HG02938 (cell line): ENCODE data around the gene PHYH.
"Not testable (repeated sequence)": the region's sequence is repeated elsewhere in the genome, so short reads cannot be mapped to it uniquely, and the experiment has no call there.

ENCODE experiments used
- ATAC-seq: cut with Tn5 transposase; IDR thresholded peaks from one replicate; pipeline ENCODE4 v1.9.1; 2021; ENCODE audit warnings: mild to moderate bottlenecking, moderate library complexity; ENCODE audit not compliant: unreplicated experiment

The PHYH gene

DNA sequence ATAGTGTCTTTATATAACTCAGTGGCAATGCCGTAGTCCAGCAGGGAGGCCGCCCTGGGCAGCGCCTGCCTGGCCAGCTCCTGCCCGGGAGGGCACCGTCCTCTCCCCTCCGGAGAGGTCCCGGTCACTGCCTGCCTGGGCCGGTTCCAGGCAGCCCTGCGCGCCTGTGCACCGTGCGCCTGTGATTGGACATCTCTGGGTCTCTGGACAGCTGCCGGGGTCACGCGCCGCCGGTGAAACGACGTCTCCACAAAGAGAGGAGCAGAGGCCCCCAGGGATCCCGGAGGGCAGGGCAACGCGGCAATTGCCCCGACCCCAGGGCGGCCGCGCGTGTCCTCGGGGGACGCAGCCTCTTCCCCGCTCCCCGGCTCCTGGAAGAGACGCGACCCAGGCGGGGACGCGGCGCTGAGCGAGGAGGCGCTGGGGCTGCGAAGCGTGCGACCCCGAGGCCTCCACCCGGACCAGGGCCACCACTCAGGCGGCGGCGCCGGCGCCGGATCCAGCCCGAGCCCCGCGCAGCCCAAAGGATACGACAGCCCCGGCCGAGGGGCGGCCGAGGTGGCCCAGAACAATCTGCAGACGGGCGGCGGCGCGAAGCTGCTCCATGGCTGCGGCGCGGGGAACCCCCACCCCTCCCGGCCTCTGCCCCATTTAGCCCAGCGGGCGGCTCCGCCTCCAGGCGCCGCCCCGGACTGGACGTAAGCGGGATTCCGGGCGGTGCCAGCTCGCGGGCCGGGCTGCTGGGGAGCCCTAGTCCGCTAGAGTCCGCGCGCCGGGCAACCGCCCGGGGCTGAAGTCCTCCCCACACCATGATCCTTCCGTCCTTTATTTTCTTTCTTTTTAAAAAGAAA is at the start of gene PHYH:
Gene PHYH, minus strand, starts transcription at position 628 of the 851 bp plus-strand sequence. Its CDS starts 22 bp downstream, at position 606.
- ATAC-seq = peak; percentile 52

DNA sequence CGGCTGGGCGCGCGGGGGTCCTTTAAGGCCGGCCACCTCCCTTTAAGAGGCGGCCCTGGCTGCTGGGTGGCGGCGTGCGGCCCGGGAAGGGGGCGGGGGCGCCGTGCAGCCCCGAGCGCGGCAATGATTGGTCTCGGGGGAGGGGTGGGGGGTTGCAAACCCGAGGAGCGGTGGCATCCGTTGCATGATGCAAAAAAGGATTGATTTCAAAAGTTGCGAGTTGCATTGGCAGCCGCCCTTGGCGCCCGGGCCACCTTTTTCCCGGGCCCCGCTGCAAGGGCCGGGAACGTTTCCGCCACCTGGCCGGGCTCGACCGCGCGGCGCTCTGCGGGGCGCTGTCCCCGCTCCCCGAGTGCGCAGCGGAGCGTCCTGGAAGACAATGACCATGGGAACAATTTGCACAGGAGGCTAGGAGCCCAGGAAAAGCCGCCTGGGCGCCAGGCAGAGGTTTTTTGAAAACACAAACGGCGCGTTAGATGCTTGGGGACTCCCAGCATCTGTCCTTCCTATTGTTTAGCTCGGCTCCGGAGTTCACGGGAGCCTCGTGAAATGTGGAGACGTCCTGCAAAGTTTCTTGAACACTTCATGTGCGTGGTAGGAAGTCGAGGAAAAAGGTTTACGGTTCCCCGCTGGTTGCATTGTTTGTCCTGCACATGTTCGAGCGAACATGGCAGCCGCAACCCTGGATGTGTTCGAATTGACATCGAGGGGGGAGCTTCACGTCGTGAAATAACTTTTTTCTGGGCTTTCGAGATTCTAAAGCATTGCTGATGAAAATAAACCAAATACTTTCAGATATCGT is 48.6 kb upstream of the PHYH start, which contains the start of gene SEPHS1:
Gene SEPHS1, minus strand, starts transcription at position 78 of the 802 bp plus-strand sequence. CDS start 3,343 bp downstream, outside the sequence.
- peak; percentile 66 for ATAC-seq

DNA sequence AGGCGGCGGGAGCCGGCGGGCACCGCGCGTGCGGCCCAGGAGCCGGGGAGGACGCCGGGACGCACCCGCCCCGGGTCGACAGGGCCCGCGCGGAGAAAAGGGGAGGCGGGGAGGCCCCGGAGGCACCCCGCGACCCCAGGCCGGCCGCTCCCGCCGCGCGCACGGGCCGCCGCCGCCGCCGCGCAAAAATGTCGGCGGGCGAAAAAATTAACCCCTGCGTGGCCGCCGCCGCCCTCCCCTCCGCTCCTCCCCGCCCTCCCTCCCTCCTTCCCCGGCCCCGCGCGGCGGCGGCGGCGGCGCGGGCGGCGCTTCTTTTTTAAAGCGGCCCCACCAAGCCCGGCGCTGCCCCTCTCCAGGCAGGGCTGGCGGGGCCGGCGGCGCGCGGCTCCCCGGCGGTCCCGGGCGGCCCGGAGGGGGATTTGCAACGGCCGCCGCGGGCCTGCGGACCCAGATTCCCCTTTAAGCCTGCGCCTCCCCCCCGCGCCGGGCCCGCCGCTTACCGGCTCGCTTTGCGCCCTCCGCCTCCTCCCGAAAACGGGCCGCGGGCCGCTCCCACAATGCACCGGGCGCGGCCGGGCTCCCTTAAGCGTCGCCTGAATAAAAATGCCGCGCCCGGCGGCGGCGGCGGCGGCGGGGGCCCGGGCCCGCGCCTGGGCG is 47.8 kb upstream of the PHYH start:
- peak; percentile 61 for ATAC-seq

GRCh38 chr10:13347043-13347499 is 47.2 kb upstream of the PHYH start:
- peak; percentile 12 for ATAC-seq

DNA sequence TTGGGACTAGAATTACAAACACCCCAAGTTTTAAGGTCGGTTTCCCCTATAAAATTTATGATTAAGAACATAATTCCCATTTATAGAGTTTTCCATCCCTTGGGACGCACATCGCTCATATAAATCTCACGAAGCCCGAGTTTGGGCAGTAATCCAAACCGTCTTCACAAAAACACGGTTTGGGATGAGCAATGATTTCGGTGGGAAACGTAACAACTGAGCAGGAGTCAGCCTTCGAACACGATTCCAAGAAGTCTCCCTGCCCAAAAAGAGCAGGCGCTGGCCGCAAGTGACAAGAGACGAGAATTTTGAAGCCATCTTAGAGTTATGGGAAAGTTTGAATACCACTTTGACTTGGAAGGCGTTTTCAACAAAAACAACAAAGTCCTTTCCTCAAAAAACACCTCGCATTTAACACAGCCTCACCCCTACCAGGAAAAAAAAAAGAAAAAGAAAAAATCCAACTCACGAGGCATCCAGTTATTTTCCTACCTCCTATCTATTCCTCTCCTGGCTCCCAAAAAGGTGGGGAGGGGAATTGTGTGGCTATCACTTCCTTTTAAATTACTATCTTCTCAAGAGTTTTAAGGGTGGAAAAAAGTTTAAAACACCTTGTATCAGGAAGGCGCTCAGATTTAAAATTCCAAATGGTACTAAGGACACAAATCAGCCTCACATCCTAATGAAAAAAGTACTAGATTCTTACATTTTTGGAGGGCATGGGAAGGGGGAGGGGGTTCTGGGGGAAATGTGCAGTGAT is 46.6 kb upstream of the PHYH start:
- ATAC-seq = no peak

DNA sequence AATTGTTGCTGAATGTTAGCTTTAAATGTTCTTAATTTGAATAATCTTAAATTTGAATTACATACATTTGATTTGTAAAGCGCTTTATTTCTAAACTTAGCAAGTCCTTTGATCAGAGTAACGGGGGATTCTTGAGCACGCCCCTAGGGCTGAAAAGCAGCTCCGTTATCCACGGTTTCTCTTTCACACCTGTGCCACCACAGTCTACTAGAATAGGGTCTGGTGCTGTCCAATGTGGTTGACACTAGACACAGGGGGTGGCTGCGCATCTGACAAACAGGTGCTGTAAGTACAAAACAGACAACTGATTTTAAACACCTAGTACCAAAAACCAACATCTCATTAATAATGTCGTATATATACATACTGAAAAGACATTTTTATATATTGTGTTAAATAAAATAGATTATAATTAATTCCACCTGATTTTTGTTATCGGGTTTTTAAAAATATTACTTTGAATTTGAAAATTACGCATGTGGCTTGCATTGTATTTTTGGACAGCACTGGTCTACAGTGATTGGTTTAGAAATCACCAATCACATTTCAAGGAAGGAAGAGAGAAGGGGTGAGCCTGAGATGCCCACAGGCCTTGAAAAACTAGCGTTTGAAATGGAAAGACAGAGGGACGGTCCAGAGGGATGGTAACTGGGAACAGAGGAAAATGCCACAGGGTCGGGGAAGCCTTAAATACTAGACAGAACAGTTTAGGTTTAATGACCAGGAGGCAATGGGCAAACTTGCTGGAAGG is 40.9 kb upstream of the PHYH start:
- ATAC-seq = peak; percentile 85

DNA sequence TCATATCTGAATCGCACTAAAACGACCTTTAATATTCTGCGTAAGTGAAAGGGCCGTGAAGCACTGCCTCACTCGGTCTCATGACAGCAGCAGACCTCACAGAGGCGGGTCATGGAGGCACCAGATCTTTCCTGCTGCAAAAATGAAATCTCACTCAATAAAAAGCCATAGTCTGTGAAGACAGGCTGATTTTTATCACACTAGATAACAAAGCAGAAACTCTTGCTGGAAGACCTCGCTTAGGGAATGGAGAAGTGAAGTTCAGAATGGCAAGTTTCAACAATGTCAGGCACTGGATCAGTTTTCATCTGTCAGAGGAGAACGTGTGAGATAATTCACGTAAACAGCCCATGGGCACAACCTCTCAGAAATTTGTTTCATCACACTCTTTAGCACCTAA is 40.2 kb upstream of the PHYH start:
- no peak for ATAC-seq

- no peak for ATAC-seq
Observed at GRCh38 chr10:13338390-13339110, 38.7 kb upstream of the PHYH start.

- ATAC-seq = no peak
Observed at GRCh38 chr10:13337827-13338196, 37.9 kb upstream of the PHYH start.

DNA sequence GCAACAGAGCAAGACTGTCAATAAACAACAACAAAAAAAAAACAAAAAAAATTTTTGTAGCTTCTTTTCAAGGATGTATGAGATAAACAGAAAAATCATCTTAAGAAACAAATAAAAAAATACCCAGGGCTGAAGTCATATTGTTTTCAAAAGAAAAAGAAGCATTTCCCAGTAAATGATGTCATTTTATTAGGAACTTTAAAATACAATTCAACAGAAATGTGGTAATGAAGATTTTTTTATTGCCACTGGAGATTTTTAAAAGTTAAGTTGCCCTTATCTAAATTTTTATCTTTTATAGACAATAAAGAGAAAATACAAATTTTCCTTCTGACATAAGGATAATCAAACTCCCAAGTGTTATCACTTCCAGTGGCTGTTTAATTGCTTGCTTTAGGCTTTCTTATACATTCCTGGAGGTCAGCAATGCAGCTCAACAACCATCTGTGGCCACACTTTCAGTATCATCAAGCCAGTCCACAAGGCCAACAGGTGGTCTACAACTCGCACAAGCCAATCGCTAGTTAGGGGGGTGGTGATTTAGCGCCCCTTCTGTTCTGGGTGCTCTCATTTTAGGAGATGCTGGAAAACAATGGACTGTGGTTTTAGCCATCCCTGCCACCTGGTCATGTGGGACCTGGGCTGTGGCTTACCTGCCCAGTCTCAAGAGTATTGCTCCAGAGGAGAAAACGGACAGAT is 37.4 kb upstream of the PHYH start:
- ATAC-seq = no peak

- ATAC-seq = no peak
Observed at GRCh38 chr10:13335881-13336280, 36.0 kb upstream of the PHYH start.

- no peak for ATAC-seq
Observed at GRCh38 chr10:13334556-13334955, 34.7 kb upstream of the PHYH start.

DNA sequence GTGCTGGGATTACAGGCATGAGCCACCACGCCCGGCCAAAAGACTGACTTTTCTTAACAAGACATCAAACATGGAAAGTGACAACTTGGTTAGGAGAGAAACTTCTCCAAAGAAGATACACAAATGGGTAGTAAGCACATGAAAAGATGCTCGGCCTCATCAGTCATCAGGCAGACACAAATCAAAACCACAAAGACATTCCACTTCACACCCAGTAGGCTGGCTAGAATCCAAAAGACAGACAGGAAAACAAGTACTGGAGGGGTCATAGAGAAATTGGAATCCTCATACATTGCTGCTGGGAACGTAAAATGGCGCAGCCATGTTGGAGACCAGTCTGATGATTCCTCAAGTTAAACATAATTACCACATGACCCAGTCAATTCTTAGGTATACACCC is 31.8 kb upstream of the PHYH start:
- no peak for ATAC-seq

DNA sequence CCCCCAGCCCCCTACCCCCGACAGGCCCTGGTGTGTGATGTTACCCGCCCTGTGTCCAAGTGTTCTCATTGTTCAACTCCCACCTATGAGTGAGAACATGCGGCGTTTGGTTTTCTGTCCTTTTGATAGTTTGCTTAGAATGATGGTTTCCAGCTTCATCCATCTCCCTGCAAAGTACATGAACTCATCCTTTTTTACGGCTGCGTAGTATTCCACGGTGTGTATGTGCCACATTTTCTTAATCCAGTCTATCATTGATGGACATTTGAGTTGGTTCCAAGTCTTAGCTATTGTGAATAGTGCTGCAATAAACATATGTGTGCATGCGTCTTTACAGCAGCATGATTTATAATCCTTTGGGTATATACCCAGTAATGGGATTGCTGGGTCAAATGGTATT is 31.1 kb upstream of the PHYH start:
- not testable (repeated sequence) for ATAC-seq

DNA sequence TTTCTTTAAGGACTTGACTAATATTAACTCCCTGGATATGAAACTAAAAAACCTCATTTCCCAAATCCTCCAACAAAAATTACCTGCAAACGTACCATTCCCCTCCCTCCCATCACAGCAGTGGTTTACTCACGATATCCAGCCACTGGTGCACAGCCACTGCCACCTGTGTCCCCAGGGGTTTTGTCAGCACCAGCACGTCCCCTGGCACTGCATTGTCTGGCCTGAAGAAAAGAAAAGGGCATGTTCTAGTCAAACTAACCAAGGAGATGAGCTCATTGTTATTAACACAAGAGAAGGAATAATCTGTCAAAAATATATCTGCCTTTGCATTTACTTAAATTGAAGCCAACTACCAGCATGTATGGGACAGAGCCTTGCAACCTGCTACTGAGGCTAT is 29.7 kb upstream of the PHYH start:
- ATAC-seq = no peak

- no peak for ATAC-seq
Observed at GRCh38 chr10:13328613-13329012, 28.7 kb upstream of the PHYH start.

- no peak for ATAC-seq
Observed at GRCh38 chr10:13328126-13328525, 28.3 kb upstream of the PHYH start.

GRCh38 chr10:13327534-13327933 is 27.7 kb upstream of the PHYH start:
- ATAC-seq = no peak
